PFSK-1 (cell line): Measurements from ENCODE around the gene ZNF512B.

Experiments
- FOXP2 ChIP-seq: optimal IDR thresholded peaks from 2 replicates; pipeline ENCODE3; 2011; ENCODE audit warnings: borderline replicate concordance, control low read depth, inconsistent platforms; ENCODE audit not compliant: insufficient read depth; ENCODE audit errors: extremely low read length, extremely low read depth
- POLR2AphosphoS5 ChIP-seq: IDR thresholded peaks from 2 replicates; pipeline ENCODE4 v1.6.1; 2012; ENCODE audit warnings: low read depth, mild to moderate bottlenecking, control low read depth, low read length, moderate library complexity
- SIN3A ChIP-seq: IDR thresholded peaks from 2 replicates; pipeline ENCODE4 v1.6.1; 2012; ENCODE audit warnings: mild to moderate bottlenecking, low read length, moderate library complexity, borderline replicate concordance; ENCODE audit not compliant: insufficient read depth
- TAF1 ChIP-seq: IDR thresholded peaks from 2 replicates; pipeline ENCODE4 v1.6.1; 2012; ENCODE audit warnings: low read length, control low read depth, borderline replicate concordance; ENCODE audit not compliant: insufficient read depth
- TF ChIP-seq, protein P1 (sequence below), 2 experiments: IDR thresholded peaks; 2 replicates each; pipeline versions ENCODE4 v1.6.1 to v1.8.0; 2011 to 2012; ENCODE audit warnings: low read depth in 2 of 2, low read length in 2 of 2, control low read depth in 1 of 2, inconsistent platforms in 1 of 2, mild to moderate bottlenecking in 1 of 2, moderate library complexity in 1 of 2; ENCODE audit not compliant: insufficient read depth in 1 of 2

DNA sequence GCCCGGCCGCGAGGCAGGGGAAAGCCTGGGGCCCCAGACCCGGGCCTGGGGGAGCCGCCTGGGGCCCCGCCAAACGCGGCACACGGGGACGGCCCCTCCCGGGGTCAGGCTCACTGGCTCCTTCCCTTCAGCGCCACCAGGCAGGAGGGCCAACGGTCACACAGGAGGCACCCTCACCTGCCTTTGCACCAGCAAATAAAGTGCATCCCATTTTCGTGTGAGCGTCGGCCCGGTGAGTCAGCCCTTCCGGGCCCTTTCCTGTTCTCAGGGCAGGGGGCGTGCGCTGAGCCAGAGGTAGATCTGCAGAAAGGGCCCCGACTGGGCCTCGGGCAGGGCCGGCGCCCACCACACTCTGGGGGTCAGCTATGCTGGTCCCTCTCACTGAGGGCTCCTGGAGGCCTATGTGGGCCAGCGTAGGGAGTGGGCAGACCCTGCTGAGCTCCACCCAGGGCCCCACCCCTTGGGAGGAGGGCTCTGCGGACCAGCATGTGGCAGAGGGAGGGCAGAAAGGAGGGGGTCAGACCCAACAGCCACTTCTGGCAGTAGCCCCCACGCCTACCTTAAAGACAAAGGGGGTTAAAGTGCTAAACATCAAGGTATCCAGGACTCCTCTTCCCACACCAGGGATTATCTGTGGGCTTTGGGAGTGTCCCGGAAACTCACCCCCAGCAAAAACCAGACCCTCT lies 12.6 kb downstream of the ZNF512B start:
- TF ChIP-seq, protein P1, sequence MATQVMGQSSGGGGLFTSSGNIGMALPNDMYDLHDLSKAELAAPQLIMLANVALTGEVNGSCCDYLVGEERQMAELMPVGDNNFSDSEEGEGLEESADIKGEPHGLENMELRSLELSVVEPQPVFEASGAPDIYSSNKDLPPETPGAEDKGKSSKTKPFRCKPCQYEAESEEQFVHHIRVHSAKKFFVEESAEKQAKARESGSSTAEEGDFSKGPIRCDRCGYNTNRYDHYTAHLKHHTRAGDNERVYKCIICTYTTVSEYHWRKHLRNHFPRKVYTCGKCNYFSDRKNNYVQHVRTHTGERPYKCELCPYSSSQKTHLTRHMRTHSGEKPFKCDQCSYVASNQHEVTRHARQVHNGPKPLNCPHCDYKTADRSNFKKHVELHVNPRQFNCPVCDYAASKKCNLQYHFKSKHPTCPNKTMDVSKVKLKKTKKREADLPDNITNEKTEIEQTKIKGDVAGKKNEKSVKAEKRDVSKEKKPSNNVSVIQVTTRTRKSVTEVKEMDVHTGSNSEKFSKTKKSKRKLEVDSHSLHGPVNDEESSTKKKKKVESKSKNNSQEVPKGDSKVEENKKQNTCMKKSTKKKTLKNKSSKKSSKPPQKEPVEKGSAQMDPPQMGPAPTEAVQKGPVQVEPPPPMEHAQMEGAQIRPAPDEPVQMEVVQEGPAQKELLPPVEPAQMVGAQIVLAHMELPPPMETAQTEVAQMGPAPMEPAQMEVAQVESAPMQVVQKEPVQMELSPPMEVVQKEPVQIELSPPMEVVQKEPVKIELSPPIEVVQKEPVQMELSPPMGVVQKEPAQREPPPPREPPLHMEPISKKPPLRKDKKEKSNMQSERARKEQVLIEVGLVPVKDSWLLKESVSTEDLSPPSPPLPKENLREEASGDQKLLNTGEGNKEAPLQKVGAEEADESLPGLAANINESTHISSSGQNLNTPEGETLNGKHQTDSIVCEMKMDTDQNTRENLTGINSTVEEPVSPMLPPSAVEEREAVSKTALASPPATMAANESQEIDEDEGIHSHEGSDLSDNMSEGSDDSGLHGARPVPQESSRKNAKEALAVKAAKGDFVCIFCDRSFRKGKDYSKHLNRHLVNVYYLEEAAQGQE (IDR thresholded peaks at IDR 0.05; ENCODE audit: insufficient read depth in 1 of 2, low read depth in 2 of 2, low read length in 2 of 2): no peak
- TF ChIP-seq POLR2AphosphoS5 (no peak; the same call in none of the 2 replicates), TAF1 (no peak), SIN3A (no peak), FOXP2 (no peak)
